B cell (primary cell): ENCODE measurements around the gene DCDC1.

ENCODE experiments used
- EZH2 ChIP-seq: IDR thresholded peaks from 2 replicates; pipeline ENCODE4 v1.6.1; 2012; ENCODE audit warnings: borderline replicate concordance, low read depth, mild to moderate bottlenecking, moderate library complexity, low read length; ENCODE audit not compliant: insufficient read depth, poor library complexity, severe bottlenecking
- TF ChIP-seq, protein P1 (sequence below): fragments of 200-600 bp; IDR thresholded peaks from one replicate; pipeline ENCODE4 v1.8.0; 2022; ENCODE audit warnings: antibody characterized with exemption, mild to moderate bottlenecking

DNA sequence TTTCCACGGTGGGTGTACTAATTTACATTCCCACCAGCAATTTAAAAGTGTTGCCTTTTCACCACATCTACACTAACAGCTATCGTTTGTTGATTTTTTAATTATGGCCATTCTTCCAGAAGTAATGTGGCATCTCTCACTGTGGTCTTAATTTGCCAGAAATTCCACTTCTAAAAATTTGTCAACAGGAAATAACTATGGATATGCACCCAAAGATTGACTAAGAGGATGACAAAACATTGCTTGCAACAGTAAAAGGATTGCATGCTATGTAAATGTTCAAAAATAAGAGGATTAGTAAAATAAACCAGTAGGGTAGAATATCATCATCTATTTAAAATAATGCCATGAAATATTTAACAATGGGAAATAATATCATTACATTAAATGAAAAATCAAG, 219.5 kb downstream of the DCDC1 start:
- TF ChIP-seq, protein P1, sequence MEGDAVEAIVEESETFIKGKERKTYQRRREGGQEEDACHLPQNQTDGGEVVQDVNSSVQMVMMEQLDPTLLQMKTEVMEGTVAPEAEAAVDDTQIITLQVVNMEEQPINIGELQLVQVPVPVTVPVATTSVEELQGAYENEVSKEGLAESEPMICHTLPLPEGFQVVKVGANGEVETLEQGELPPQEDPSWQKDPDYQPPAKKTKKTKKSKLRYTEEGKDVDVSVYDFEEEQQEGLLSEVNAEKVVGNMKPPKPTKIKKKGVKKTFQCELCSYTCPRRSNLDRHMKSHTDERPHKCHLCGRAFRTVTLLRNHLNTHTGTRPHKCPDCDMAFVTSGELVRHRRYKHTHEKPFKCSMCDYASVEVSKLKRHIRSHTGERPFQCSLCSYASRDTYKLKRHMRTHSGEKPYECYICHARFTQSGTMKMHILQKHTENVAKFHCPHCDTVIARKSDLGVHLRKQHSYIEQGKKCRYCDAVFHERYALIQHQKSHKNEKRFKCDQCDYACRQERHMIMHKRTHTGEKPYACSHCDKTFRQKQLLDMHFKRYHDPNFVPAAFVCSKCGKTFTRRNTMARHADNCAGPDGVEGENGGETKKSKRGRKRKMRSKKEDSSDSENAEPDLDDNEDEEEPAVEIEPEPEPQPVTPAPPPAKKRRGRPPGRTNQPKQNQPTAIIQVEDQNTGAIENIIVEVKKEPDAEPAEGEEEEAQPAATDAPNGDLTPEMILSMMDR = no peak
- TF ChIP-seq EZH2 = no peak
